Kidney glomerular epithelial cell (primary cell): ENCODE results near the gene C16orf96.
A peak's percentile ranks its signal among the peaks of the same experiment; 100 is the strongest.
"Not testable (repeated sequence)": the region's sequence is repeated elsewhere in the genome, so short reads cannot be mapped to it uniquely, and the experiment has no call there.

ENCODE experiments used
- DNase-seq: peaks from one replicate; lab custom pipeline; 2025; lab: John Stamatoyannopoulos, UW

The C16orf96 gene

GRCh38 chr16:4566144-4566543 lies 10.0 kb downstream of the C16orf96 start:
- DNase-seq = no peak

- no peak for DNase-seq
Measured at GRCh38 chr16:4570086-4570485, 13.9 kb downstream of the C16orf96 start.

DNA sequence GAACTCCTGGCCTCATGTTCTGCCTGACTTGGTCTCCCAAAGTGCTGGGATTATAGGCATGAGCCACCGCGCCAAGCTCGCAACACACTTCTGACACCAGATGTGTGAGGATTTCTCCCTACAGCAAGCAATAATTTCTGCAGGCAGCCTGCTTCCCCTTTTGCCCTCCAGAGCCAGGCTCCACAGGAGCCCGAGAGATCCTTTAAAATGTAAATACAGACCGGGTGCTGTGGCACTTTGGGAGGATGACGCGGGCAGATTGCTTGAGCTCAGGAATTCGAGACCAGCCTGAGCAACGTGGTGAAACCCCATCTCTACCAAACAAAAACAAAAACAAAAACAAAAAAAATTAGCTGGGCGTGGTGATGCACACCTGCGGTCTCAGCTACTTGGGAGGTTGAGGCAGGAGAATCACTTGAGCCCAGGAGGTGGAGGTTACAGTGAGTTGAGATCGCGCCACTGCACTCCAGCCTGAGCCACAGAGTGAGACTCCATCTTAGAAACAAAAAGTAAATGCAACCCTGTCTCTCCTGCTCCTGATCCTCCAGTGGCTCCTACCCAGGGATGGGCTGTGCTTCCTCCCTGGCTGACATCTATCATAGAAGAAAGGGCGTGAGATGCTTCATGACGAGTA lies 14.7 kb downstream of the C16orf96 start:
- DNase-seq = no peak

DNA sequence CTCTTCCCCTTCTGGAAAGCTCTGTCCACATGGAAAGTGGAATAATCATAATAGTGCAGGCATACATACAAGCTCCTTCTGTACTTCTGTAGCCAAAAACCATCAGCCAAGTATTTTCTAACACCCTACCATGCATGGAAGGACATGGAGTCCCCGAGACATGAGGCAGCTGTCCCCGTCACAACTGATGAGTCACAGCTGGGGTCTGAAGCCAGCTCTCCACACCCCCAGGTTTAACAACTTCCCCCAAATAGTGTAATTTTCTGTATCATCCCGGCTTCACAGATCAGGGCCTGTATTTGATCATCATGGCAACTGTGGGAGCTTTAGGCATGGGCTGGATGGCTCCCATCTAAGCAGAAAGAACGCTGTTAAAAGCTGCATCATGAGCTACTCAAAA lies 16.6 kb downstream of the C16orf96 start:
- no peak for DNase-seq

- not testable (repeated sequence) for DNase-seq
Measured at GRCh38 chr16:4573926-4574325, 17.8 kb downstream of the C16orf96 start.

DNA sequence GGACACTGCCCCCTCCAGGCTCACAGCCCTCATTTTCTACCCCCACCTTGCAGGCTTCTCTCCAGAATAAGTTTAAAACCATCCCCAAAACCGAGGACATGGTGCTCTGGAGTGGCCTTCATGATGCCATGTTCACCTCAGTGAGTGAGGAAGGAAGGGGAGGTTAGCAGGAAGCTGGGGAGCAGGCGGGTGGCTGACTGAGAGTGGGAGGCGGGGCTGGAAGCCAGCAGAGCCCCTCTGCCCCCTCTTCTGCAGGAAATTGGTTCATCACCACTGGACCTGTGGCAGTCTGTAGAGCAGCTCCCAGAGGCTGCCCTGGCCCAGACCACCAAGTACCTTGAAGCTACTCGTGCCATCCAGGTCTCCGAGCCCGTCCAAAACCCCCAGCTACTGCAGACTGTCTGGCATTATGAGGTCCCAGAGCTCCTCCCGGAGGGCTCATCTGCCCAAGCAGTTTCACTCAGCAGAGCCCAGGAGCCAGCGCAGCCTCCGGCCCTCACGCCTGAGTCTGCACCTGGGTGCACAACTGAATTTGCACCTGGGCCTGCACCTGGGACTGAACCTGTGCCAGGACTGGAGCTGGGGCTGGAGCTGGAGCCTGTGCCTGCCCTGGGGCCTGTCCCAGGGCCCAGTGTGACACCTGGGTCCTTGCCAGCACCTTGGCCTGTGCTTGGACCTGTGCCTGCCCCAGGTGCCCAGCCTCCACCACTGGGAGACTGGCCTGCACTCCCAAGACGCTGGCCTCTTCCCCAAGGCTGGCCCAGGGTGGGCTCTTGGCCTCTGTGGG lies 19.0 kb downstream of the C16orf96 start:
- DNase-seq = no peak

DNA sequence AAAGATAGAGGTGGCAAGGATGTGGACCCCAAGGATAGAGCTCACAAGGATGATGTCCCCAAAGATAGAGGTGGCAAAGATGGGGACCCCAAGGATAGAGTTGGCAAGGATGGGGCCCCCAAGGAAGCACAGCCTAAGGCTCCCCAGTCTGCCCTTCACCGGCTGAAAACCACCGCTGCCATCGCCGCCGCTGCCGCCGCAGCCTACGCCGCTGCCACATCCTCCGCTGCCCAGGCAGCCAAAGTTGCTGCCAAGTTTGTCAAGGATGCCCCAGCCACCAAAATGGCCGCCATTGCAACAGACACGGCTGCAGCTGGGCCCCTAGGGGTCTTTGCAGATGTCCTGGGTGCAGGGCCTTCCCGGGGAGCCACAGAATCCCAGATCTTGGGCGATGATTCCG lies 19.9 kb downstream of the C16orf96 start:
- no peak for DNase-seq

DNA sequence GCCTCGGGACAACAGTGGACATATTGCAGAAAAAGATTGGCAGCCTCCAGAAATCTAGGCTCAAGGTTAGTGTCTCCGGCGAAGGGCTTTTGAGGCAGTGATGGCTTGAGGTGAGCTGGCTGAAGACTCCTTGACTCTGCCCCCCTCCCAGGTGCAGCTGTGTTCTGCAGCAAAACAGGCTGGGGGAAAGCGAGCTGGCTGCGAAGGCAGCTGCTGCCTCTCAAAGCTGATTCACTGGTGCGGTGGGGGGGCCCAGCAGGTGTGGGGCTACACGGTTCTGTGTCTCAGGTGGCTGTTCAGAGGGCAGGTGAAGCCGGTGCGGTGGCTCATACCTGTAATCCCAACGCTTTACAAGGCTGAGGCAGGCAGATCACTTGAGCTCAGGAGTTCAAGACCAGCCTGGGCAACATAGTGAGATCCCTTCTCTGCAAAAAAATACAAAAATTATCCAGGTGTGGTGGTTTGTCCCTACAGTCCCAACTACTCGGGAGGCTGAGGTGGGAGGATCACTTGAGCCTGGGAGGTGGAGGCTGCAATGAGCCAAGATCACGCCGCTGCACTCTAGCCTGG lies 22.9 kb downstream of the C16orf96 start:
- no peak for DNase-seq

DNA sequence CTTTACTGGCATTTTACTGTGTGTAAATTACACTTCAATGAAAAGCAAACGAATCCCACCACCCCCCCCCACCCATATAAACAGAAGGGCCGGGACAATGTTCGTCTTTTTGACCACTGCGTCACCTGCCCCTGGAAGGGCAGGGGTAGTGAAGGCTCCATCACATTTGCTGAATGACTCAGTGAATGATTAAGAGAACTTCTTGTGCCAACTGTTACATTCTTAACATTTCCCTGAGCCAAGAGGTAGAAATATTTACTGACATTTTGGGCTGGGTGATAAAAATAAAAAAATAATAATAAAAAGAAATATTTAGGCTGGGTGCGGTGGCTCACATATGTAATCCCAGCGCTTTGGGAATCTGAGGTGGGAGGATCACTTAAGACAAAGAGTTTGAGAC lies 24.1 kb downstream of the C16orf96 start:
- DNase-seq = peak; percentile 53

DNA sequence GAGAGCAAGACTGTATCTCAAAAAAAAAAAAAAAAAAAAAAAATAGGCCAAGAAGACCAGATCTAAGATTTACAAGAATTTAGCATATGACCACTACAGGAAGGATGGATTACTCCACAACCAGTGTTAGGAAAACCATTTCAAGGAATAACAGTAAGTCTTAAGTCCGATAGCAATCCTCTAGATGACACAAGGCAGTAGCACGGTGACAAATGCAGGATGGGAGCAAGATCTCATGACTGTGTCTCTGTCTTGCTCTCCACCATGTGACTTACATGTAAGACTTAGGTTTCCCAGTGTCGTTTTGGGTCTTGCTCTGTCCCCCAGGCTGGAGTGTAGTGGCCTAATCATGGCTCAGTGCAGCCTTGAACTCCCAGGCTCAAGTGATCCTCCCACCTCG lies 27.8 kb downstream of the C16orf96 start:
- no peak for DNase-seq

DNA sequence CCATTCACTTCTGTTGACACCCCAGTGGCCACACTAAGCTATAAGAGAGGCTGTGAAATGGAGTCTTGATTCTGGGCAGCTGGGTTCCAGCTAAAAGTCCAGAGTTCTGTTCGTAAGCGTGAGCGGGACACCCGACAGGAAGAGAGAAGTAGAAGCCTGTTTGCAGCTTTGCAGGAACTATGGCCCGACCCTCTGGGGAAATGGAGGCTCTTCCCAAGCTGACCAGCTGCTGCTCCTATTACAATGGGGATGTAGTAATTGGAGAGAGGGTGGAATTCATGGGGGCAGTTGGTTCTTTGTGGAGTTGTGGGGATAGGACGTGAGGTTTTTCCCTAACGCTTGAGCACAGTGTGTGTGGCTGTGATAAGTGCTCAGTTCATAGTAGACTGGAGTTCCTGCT lies 30.2 kb downstream of the C16orf96 start:
- no peak for DNase-seq

- DNase-seq = no peak
Measured at GRCh38 chr16:4588386-4588785, 32.2 kb downstream of the C16orf96 start.

DNA sequence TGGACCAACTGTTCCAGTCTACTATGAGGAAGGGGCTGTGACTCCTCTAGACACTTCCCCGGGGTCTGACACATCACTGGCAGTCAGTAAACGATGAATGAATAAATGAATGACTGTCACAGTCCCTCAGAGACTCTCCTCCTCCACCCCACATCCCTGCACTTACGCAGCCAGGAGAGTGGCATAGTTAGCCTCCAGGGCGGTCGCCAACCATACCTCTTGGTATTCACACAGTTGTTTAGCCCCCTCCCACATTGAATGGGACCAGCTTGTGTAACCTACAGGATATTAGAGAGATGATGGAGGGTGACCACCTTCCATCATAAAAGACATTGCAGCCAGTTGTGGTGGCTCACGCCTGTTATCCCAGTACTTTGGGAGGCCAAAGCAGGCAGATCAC lies 32.8 kb downstream of the C16orf96 start:
- no peak for DNase-seq

DNA sequence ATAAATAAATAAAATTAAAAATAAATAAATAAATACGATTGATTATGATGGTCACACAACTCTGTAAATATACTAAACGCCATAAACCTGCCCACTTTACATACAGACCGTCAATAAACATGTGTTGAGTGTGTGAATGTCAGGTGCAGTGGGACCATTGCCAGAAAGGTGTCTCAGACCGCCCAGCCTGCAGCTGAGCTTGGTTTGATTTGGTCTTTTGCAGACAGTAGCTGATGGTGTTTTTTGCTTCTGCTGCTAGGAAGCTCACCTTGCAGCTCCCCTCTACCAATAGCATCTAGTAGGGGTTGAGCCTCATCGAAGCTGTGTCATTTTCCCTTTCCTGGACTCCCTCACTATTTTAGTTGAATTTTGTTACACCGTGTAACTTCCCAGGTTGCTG lies 35.1 kb downstream of the C16orf96 start:
- no peak for DNase-seq

DNA sequence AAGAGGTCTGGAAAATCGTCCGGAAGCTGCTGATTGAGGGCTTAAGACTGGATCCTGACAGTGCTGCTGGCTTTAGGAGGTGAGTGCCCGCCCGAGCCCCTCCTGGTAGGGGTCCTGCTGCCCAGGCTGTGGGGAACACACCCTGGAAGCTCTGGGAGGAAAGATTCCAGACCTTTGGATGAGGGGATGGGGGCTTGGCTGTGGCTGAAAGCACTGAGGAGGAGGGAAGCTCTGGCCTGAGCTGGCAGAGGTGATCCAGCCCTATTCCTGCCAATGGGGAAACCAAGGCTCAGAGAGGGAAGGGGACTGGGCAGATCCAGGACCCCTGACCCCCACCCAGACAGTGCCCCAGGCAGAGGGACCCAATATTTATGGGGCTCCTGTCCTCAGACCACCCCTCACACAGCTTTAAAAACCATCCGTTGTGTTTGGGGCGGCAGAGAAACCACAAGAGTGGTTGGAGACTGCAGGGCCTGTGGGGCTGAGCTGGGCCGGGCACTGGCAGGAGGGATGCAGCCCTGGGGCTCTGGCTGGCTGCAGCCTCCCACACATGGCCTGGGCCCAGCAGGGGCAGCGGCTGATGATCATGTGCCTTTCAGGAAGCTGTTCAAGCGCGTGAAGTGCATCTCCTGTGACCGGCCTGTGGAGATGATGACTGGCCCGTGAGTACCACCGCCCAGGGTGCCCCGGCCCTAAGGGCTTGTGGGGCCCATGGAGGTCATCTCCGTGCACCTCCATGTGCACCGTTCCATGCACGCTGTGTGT lies 35.7 kb downstream of the C16orf96 start:
- DNase-seq = no peak

GRCh38 chr16:4593086-4593485 lies 36.9 kb downstream of the C16orf96 start:
- no peak for DNase-seq

- no peak for DNase-seq
Measured at GRCh38 chr16:4594433-4595410, 38.6 kb downstream of the C16orf96 start.

GRCh38 chr16:4597174-4597573 lies 41.0 kb downstream of the C16orf96 start:
- DNase-seq = peak; percentile 67

DNA sequence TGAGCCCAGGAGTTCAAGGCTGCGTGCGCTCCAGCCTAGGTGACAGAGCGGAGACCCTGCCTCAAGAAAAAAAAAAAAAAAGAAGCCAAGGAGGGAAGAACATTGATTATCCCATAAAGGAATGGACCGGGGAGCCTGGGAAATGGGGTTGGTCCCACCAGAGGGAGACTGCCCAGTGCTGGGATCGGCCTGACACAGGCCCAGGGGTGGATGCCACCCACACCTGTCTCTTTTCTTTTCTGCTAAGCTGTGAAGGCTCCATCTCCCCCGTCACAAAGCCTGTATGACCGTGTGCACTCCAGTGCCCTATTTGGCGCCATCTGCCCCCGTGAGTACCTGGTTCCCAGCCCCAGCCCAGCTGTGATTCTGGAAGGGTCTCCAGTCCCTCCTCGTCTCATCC lies 42.9 kb downstream of the C16orf96 start:
- no peak for DNase-seq

GRCh38 chr16:4599545-4599944 lies 43.4 kb downstream of the C16orf96 start:
- DNase-seq = no peak

DNA sequence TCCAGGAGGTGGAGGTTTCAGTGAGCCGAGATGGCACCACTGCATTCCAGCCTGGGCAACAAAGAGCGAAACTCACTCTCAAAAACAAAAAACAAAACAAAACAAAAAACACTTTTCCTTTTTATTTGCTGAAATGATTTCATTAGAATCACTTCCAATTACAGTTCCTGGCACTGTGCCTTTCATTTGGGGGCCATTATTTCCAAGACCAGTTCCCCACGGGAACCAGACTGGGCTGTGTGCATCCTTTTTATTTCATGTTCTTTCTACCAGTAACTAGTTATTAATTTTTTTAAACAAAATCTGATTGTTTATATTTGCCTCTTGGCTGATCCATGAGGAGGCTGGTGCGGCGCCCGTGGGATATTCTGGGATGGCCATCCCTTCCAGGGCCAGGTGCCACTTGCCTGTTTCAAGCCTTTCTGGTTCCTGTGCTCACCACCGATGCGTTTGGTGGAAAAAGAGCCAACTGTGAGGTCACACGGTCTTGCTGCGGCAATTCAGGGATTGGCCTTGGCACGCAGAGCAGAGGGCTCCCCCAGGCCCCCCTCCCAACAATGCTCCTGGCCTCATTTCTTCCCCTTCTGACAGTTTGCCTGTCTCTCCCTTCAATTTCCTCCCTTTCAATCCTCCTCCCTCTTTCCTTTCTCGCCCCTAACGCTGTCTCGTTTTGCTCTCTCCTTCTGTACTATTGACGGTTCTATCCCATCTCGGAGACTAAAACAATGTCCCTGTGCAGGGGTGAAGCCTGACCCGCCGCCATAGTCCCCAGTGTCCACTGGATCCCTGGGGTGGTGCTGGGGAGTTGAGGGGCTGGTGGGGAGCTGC lies 45.1 kb downstream of the C16orf96 start:
- no peak for DNase-seq
